ENCODE measurements around the gene RPS19BP1. TPM values are rescaled to one million over a fixed set of nuclear protein-coding genes. Genes with fewer than 3 reads are reported as not detected.
A peak's percentile ranks its signal among the peaks of the same experiment; 100 is the strongest.

The RPS19BP1 gene
- total and polyA plus RNA-seq, 8 donors, result 25.9 to 117 (median 36.7) TPM

DNA sequence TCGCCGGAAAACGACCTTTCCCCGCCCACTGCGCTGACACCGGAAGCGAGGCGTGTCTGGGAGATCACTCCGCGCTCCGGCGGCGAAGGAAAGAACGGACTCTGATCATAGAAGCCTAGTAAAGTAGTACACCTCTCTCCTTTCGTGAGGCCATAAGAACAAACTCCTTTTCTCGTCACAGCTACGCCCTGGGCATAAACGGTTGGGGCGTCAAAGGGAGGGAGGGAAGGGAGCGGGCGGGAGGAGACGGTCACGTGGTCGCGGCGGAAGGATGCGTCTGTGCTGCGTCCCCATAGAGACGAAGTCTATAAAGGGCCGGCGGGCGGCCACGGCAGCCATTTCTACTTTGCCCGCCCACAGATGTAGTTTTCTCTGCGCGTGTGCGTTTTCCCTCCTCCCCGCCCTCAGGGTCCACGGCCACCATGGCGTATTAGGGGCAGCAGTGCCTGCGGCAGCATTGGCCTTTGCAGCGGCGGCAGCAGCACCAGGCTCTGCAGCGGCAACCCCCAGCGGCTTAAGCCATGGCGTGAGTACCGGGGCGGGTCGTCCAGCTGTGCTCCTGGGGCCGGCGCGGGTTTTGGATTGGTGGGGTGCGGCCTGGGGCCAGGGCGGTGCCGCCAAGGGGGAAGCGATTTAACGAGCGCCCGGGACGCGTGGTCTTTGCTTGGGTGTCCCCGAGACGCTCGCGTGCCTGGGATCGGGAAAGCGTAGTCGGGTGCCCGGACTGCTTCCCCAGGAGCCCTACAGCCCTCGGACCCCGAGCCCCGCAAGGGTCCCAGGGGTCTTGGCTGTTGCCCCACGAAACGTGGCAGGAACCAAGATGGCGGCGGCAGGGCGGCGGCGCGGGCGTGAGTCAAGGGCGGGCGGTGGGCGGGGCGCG lies 12.1 kb downstream of the RPS19BP1 start, which contains the start of gene ATF4:
TSS of gene ATF4 (plus strand) at position 337 of the 880 bp plus-strand sequence. CDS start 884 bp downstream, outside the sequence.
- intact Hi-C loops (cut with DNase I), result loop anchor here in 1 of 3 donors (10.0 kb wide), 2 partner anchors 206 to 346 kb away; partner anchors contain the start of gene RPL3
- no peaks in the 10 kb centered on the region for H3K9me3 ChIP-seq
- peak within 1 kb of the TSS; percentile 94 to 99 (median 97) for H3K27ac ChIP-seq
- peak; percentile 60 to 82 (median 71) for ATAC-seq
- H3K4me3 ChIP-seq, result peak within 1 kb of the TSS; percentile 97 to 100 (median 99)
- 0 to 1% methylated on average over 82 to 86 of the region's 86 CpGs for WGBS, 2 donors
- TF ChIP-seq, protein P1, sequence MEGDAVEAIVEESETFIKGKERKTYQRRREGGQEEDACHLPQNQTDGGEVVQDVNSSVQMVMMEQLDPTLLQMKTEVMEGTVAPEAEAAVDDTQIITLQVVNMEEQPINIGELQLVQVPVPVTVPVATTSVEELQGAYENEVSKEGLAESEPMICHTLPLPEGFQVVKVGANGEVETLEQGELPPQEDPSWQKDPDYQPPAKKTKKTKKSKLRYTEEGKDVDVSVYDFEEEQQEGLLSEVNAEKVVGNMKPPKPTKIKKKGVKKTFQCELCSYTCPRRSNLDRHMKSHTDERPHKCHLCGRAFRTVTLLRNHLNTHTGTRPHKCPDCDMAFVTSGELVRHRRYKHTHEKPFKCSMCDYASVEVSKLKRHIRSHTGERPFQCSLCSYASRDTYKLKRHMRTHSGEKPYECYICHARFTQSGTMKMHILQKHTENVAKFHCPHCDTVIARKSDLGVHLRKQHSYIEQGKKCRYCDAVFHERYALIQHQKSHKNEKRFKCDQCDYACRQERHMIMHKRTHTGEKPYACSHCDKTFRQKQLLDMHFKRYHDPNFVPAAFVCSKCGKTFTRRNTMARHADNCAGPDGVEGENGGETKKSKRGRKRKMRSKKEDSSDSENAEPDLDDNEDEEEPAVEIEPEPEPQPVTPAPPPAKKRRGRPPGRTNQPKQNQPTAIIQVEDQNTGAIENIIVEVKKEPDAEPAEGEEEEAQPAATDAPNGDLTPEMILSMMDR (IDR thresholded peaks at IDR 0.05), result no peak
- no peaks in the 10 kb centered on the region for H3K27me3 ChIP-seq
- FAIRE-seq, result peak; percentile 60
- H3K36me3 ChIP-seq, result peaks cover 4 to 31% (median 18%) of the 10 kb centered on the region in 3 donors
- peaks cover 3 to 22% (median 7%) of the 10 kb centered on the region in 3 donors for H3K4me1 ChIP-seq
- DNase-seq, result peak; percentile 71 to 95 (median 90)

DNA sequence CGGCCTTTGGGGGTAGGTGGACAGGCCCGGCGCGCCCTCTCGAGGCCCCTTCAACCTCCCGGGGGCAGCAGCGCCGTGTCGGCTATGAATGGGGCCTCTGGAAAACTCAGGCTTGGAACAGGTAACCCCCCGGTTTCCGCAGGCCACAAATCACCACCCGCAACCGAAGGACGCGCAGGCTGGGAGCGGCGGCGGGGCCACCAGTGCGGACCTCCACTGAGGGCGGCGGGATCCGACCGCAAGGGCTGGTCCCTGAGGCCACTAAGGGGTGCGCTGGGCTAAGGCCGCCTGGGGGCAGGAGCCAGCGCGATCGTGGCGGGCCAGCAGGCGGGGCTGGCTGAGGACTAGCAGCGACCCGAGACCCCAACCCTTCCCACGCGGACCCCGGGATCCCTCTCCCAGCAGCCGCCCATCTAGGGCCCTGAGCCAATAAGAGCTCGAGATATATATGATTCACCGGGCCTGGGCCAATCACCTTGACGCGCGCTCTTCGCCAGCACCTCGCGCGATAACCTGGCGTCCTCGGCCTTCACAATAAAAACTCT lies 12.8 kb downstream of the RPS19BP1 start:
- no peaks in the 10 kb centered on the region for H3K27me3 ChIP-seq
- H3K4me1 ChIP-seq, result peaks cover 3 to 22% (median 7%) of the 10 kb centered on the region in 3 donors
- TF ChIP-seq, protein P1 (IDR thresholded peaks at IDR 0.05), result no peak
- 0% methylated on average over 44 to 47 of the region's 47 CpGs for WGBS, 2 donors
- H3K4me3 ChIP-seq, result peak overlapping the region; percentile 97 to 100 (median 99)
- FAIRE-seq (no peak), DNase-seq (peak; percentile 93 to 99 (median 98)), ATAC-seq (peak; percentile 85 to 93 (median 86))
- peaks cover 4 to 38% (median 24%) of the 10 kb centered on the region in 3 donors for H3K36me3 ChIP-seq
- peak overlapping the region; percentile 94 to 99 (median 97) for H3K27ac ChIP-seq
- intact Hi-C loops (cut with DNase I), result loop anchor here in 1 of 3 donors (10.0 kb wide), 2 partner anchors 205 to 345 kb away; partner anchors contain the start of gene RPL3
- H3K9me3 ChIP-seq, result no peaks in the 10 kb centered on the region

DNA sequence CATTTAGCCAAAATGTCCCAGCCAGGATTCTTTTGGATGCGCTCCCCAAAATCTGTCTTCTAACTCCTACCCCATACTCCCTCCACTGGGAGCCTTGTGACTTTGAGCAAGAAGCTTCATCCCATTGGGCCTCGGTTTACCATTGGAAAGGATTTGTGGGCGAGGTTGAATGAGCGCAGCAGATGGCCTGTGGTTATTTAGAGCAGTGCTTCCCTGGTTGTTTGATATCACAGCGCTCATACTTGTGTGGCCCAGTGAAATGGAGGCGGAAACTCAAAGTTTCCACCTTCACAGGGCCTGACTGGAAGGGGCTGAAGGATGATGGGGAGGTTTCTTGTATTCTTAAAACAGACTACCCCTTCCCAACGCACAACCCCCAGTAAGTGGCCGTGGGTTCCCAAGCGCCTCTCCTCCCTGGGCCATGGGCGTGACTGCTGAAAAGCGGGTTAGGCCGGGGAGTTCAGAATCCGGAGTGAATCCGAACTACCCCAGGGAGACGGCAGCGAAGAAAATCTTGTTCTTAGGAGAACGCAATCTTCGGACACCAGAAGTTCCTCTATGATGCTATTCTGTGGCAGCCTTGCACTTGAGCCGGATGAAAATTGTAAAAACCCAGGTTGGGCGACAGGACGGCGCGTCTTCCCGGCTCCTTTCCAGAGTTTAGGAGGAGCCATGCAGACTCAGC lies 13.4 kb downstream of the RPS19BP1 start:
- DNase-seq, result peak in 2 of 6 donors; percentile 29 to 60
- TF ChIP-seq, protein P1 (IDR thresholded peaks at IDR 0.05), result no peak
- Histone ChIP-seq H3K9me3 (no peaks in the 10 kb centered on the region), H3K27me3 (no peaks in the 10 kb centered on the region), H3K36me3 (peaks cover 4 to 36% (median 25%) of the 10 kb centered on the region in 3 donors), H3K4me1 (peaks cover under 1 to 22% (median 7%) of the 10 kb centered on the region in 3 donors), H3K27ac (peak overlapping the region; percentile 94 to 99 (median 97)), H3K4me3 (peak overlapping the region; percentile 97 to 100 (median 99))
- WGBS, 2 donors, result 9% methylated on average over 24 of the region's 24 CpGs
- intact Hi-C loops (cut with DNase I), result no loop called here
- FAIRE-seq, result no peak
- ATAC-seq, result peak in 1 of 4 donors; percentile 2

DNA sequence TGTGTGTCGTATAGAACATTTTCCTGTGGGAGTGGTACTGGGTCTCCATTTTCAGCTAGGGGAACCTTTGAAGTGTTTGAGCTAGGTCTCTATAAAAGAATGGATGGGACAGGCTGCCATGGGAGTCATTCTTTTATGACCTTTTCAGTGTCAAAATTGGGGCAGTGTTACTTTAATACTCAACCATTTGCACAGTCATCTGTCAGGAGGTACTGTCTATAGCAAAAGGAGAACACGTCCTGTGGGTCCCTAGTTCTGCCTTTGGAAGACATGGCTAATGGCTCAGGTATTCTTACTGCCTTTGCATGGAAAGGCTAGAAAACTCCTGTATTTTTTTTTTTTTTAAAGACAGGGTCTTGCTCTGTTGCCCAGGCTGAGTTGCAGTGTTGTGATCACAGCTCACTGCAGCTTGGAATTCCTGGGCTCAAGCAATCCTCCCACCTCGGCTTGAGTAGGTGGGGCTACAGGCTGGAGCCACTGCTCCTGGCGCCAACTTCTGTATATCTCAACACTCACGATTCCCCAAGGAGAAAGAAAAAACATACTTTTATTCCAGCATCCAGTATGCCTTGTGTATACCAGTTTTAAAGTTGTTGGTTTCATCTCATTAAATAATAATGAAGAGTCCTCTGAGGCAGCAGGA lies 14.3 kb downstream of the RPS19BP1 start:
- peaks cover 7 to 41% (median 34%) of the 10 kb centered on the region in 3 donors for H3K36me3 ChIP-seq
- ATAC-seq (no peak), FAIRE-seq (no peak), DNase-seq (no peak)
- 45 to 55% methylated on average over 5 of the region's 5 CpGs for WGBS, 2 donors
- peaks cover 0 to 16% (median 7%) of the 10 kb centered on the region in 3 donors for H3K4me1 ChIP-seq
- intact Hi-C loops (cut with DNase I), result no loop called here
- no peak overlapping the region for H3K4me3 ChIP-seq
- peak overlapping the region in 1 of 4 donors; percentile 97 for H3K27ac ChIP-seq
- H3K9me3 ChIP-seq, result no peaks in the 10 kb centered on the region
- H3K27me3 ChIP-seq, result no peaks in the 10 kb centered on the region
- TF ChIP-seq, protein P1 (IDR thresholded peaks at IDR 0.05), result no peak
